DND-41 (cell line): ENCODE measurements around the gene SLC5A9.

Source experiments
- CTCF ChIP-seq: IDR thresholded peaks from 2 replicates; pipeline ENCODE4 v1.5.1; 2012; ENCODE audit warnings: borderline replicate concordance, low read length, moderate library complexity, mild to moderate bottlenecking; ENCODE audit not compliant: poor library complexity, severe bottlenecking; ENCODE audit errors: extremely low read depth
- EZH2 ChIP-seq: IDR thresholded peaks from 3 replicates; pipeline ENCODE4 v1.6.1; 2012; ENCODE audit warnings: borderline replicate concordance, low read depth, mild to moderate bottlenecking, moderate library complexity, low read length, inconsistent platforms; ENCODE audit not compliant: severe bottlenecking

DNA sequence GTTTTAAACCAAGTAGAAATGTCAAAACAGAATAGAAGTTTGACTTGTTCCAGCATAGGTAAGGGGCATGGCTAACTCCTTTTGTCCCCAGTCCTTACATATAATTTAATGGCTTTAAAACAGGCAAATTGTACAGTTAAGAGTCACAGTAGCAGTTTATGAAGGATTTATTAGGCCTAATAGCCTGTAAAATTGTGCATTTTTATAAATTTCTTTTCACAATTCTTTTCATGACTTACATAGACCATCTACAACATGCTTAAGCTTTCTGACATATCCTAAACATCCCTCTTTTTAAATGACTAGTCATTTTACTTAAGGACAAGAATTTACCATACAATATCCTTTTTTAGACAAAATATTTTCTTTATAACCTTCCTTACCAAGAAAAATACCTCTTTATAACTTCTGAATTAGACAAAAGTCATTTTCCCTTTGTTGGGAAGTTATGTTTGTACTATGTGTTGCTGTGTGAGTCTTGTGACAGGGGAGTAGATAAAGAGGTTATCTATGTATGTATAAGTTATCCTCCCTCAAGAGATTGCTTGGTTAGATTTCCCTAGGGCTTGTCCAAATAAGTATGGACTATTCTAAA is 34.5 kb upstream of the SLC5A9 start:
- TF ChIP-seq CTCF (no peak), EZH2 (no peak)
